C4-2B (cell line): ENCODE results near the gene AUTS2.

Source experiments
- ZFX ChIP-seq: fragments of 450-650 bp; IDR thresholded peaks from 2 replicates; pipeline ENCODE4 v1.6.1; 2017
- TF ChIP-seq, protein P1 (sequence below): fragments of 450-650 bp; conservative IDR thresholded peaks from 2 replicates; pipeline ENCODE4 v1.5.1; 2017; ENCODE audit warnings: mild to moderate bottlenecking

- TF ChIP-seq, protein P1, sequence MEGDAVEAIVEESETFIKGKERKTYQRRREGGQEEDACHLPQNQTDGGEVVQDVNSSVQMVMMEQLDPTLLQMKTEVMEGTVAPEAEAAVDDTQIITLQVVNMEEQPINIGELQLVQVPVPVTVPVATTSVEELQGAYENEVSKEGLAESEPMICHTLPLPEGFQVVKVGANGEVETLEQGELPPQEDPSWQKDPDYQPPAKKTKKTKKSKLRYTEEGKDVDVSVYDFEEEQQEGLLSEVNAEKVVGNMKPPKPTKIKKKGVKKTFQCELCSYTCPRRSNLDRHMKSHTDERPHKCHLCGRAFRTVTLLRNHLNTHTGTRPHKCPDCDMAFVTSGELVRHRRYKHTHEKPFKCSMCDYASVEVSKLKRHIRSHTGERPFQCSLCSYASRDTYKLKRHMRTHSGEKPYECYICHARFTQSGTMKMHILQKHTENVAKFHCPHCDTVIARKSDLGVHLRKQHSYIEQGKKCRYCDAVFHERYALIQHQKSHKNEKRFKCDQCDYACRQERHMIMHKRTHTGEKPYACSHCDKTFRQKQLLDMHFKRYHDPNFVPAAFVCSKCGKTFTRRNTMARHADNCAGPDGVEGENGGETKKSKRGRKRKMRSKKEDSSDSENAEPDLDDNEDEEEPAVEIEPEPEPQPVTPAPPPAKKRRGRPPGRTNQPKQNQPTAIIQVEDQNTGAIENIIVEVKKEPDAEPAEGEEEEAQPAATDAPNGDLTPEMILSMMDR = no peak
- no peak for TF ChIP-seq ZFX
Measured at GRCh38 chr7:69761290-69761922, 163.1 kb downstream of the AUTS2 start.
